GM12892 (cell line): ENCODE results near the gene PDE3B.

Experiments used
- POLR2A ChIP-seq: IDR thresholded peaks from 2 replicates; pipeline ENCODE4 v1.6.1; 2011; ENCODE audit warnings: low read depth, low read length, control low read depth
- POLR2AphosphoS5 ChIP-seq: IDR thresholded peaks from 2 replicates; pipeline ENCODE4 v1.6.1; 2011; ENCODE audit warnings: low read depth, low read length, control low read depth
- TAF1 ChIP-seq: IDR thresholded peaks from 2 replicates; pipeline ENCODE4 v1.6.1; 2011; ENCODE audit warnings: low read depth, mild to moderate bottlenecking, control low read depth, low read length, borderline replicate concordance

- TF ChIP-seq POLR2A (no peak), POLR2AphosphoS5 (no peak), TAF1 (no peak)
These were observed 238.6 kb downstream of the PDE3B start for GRCh38 chr11:14882196-14882595.
